SH-SY5Y (cell line): ENCODE results near the gene GMPR.

Experiments used
- GATA2 ChIP-seq: IDR thresholded peaks from 2 replicates; pipeline ENCODE4 v1.6.1; 2011; ENCODE audit warnings: mild to moderate bottlenecking, low read depth, low read length
- GATA3 ChIP-seq: IDR thresholded peaks from 2 replicates; pipeline ENCODE4 v1.6.1; 2011; ENCODE audit warnings: low read depth, mild to moderate bottlenecking, low read length, moderate library complexity

DNA sequence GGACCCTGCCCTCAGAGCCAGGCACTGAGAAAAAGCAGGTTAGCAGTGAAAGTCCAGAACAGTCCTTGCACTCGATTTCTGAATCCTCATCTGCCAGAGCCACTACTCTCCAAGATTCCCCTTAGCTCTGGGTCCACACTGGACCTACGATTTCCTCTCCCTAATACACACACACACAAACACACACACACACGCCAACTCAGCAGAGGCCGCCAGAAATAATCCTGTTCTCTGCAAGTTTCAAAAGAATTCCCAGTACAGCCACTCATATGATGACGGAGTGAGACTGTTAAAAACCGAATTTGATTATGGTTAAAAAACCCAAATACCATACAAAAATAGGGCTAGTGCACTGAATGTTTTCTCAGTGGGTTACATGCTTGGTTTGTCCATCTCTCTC is 90.8 kb downstream of the GMPR start:
- no peak for TF ChIP-seq GATA2
- TF ChIP-seq GATA3, result no peak
